ENCODE results near the gene ZSCAN21.
"Not testable (repeated sequence)": the region's sequence is repeated elsewhere in the genome, so short reads cannot be mapped to it uniquely, and the experiment has no call there.

The ZSCAN21 gene

DNA sequence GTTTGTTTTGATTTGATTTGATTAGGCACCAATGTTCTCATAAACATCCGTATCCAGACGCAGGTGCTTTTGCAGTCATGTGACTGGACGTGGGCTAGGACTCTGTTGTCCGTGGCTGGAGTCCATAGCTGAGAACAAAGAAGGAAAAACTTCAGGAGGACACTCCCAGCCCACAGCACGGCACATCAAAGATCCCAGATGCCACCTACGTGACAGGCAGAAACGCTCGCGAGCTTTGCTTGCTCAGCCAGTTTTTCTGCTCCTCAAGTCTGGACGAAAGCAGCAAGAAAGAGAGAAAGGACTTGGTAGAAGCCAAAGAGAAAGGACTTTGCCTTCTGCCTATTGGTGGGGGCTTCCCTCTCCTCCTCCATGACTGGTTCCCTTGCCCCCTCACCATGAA, 41.0 kb upstream of the ZSCAN21 start:
- Histone ChIP-seq H3K9me3 (ENCODE audit: control insufficient read depth, low read length) (no peaks in the 10 kb centered on the region), H3K4me3 (ENCODE audit: low read depth, low read length) (peak overlapping the region; percentile 28), H3K4me1 (no peaks in the 10 kb centered on the region), H3K4me2 (ENCODE audit: low read length) (peak overlapping the region; percentile 58), H3K9ac (no peak overlapping the region), H3K36me3 (ENCODE audit: control insufficient read depth, insufficient read depth, low read length) (no peaks in the 10 kb centered on the region), H3K27me3 (ENCODE audit: control insufficient read depth, insufficient read depth, low read length) (no peaks in the 10 kb centered on the region), H3K79me2 (no peaks in the 10 kb centered on the region), H2AFZ (peak overlapping the region; percentile 54), H3K27ac (no peak overlapping the region)
- TF ChIP-seq, protein P1, sequence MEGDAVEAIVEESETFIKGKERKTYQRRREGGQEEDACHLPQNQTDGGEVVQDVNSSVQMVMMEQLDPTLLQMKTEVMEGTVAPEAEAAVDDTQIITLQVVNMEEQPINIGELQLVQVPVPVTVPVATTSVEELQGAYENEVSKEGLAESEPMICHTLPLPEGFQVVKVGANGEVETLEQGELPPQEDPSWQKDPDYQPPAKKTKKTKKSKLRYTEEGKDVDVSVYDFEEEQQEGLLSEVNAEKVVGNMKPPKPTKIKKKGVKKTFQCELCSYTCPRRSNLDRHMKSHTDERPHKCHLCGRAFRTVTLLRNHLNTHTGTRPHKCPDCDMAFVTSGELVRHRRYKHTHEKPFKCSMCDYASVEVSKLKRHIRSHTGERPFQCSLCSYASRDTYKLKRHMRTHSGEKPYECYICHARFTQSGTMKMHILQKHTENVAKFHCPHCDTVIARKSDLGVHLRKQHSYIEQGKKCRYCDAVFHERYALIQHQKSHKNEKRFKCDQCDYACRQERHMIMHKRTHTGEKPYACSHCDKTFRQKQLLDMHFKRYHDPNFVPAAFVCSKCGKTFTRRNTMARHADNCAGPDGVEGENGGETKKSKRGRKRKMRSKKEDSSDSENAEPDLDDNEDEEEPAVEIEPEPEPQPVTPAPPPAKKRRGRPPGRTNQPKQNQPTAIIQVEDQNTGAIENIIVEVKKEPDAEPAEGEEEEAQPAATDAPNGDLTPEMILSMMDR (IDR thresholded peaks at IDR 0.05): no peak

DNA sequence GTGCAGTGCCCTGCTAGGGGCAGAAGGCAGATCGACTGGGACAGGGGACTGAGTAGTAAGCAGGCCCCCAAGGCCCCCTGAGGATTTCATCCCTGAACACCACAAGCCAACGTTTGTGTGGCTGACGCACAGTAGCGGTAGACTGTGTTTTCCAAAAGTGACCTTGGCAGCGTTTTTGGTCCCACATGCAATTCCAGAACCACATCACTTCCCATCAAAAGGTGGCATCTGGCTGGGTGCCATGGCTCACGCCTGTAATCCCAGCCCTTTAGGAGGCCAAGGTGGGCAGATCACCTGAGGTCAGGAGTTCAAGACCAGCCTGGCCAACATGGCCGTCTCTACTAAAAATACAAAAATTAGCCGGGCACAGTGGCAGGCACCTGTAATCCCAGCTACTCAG, 39.6 kb upstream of the ZSCAN21 start:
- not testable (repeated sequence) for H3K4me1 ChIP-seq; H3K9ac ChIP-seq; H3K36me3 ChIP-seq (ENCODE audit: control insufficient read depth, insufficient read depth, low read length); H3K4me2 ChIP-seq (ENCODE audit: low read length); H3K4me3 ChIP-seq (ENCODE audit: low read depth, low read length); H3K9me3 ChIP-seq (ENCODE audit: control insufficient read depth, low read length); H2AFZ ChIP-seq; H3K27ac ChIP-seq; H3K27me3 ChIP-seq (ENCODE audit: control insufficient read depth, insufficient read depth, low read length); H3K79me2 ChIP-seq

DNA sequence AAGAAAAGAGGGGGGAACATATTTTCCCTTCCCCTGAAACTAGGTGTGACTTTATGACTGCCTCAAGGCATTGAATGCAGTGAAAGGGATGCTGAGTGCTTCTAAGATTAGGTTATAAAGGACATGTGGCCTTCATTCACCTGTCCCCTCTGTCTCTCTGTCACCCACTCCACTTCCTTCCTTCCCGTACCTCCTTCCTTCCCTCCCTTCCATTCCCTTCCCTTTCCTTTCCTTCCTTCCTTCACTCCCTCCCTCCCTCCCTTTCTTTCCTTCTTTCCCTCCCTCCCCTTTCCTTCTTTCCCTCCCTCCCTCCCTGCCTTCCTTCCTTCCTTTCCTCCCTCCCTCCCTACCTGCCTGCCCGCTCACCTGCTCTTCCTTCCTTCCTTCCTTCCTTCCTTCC, 38.7 kb upstream of the ZSCAN21 start:
- peaks cover 6% of the 10 kb centered on the region for H3K4me1 ChIP-seq
- peaks cover 9% of the 10 kb centered on the region for H3K79me2 ChIP-seq
- no peaks in the 10 kb centered on the region for H3K9me3 ChIP-seq (ENCODE audit: control insufficient read depth, low read length)
- TF ChIP-seq, protein P1 (IDR thresholded peaks at IDR 0.05): no peak
- no peak overlapping the region for H3K4me3 ChIP-seq (ENCODE audit: low read depth, low read length)
- H2AFZ ChIP-seq: no peak overlapping the region
- H3K27ac ChIP-seq: no peak overlapping the region
- no peak overlapping the region for H3K4me2 ChIP-seq (ENCODE audit: low read length)
- H3K27me3 ChIP-seq (ENCODE audit: control insufficient read depth, insufficient read depth, low read length): no peaks in the 10 kb centered on the region
- H3K9ac ChIP-seq: no peak overlapping the region
- H3K36me3 ChIP-seq (ENCODE audit: control insufficient read depth, insufficient read depth, low read length): no peaks in the 10 kb centered on the region

DNA sequence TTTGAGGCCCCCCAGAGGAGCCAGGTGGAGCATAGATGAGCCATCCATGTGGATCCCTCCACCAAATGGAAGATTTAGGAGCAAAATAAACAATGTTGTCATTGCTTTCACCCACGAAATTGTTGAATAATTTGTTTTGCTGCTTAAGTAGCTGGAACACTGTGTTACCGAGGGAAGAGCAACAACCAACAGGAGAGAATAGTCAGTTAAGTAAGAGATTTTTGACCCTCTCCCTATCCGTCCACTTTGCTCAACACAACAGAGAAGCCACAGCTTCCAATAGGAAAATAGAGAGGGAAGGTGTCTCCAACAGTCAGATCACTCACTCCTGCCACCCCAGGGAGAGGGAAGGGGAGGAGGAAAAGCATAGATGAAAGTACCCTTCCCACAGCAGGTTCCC, 38.1 kb upstream of the ZSCAN21 start:
- Histone ChIP-seq H3K9ac (no peak overlapping the region), H3K79me2 (peaks cover 15% of the 10 kb centered on the region), H3K36me3 (ENCODE audit: control insufficient read depth, insufficient read depth, low read length) (no peaks in the 10 kb centered on the region), H3K4me2 (ENCODE audit: low read length) (no peak overlapping the region), H3K4me1 (peaks cover 9% of the 10 kb centered on the region), H3K4me3 (ENCODE audit: low read depth, low read length) (no peak overlapping the region), H3K27me3 (ENCODE audit: control insufficient read depth, insufficient read depth, low read length) (no peaks in the 10 kb centered on the region), H2AFZ (no peak overlapping the region), H3K27ac (no peak overlapping the region), H3K9me3 (ENCODE audit: control insufficient read depth, low read length) (no peaks in the 10 kb centered on the region)
- TF ChIP-seq, protein P1 (IDR thresholded peaks at IDR 0.05): no peak

DNA sequence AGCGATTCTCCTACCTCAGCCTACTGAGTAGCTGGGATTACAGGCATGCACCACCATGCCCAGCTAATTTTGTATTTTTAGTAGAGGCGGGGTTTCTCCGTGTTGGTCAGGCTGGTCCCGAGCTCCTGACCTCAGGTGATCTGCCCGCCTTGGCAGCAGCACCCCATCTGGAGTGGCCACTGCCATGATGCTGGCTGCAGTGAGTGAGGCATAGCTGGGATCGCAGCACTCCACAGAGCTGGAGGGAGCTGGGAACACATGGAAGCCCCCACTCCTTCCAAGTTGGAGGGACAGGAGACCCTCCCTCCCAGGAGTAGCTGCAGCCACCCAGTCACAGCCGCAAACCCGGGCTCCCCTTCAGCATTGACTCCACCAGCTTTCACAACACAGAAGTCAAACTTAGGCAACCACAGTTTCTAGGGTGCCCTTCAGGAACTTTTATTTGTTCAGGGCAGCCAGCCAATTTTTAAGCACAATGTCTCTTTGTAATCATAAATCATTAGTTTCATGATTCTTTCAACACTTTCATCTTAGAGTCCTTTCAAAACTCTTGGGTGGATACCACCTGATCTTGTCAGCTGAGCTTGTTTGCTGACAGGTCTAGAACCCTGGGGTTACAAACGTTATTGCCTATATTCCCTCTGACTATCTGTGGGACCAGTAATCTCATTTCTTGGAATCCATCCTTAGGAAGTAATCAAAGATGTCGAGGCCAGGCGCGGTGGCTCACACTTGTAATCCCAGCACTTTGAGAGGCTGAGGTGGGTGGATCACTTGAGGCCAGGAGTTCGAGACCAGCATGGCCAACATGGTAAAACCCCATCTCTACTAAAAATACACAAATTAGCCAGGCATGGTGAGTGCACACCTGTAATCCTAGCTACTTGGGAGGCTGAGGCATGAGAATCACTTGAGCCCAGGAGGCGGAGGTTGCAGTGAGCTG, 36.9 kb upstream of the ZSCAN21 start:
- H3K9ac ChIP-seq; H3K27me3 ChIP-seq (ENCODE audit: control insufficient read depth, insufficient read depth, low read length); H3K36me3 ChIP-seq (ENCODE audit: control insufficient read depth, insufficient read depth, low read length); H3K9me3 ChIP-seq (ENCODE audit: control insufficient read depth, low read length); H3K27ac ChIP-seq; H2AFZ ChIP-seq; H3K4me2 ChIP-seq (ENCODE audit: low read length); H3K4me3 ChIP-seq (ENCODE audit: low read depth, low read length): not testable (repeated sequence)
- H3K4me1 ChIP-seq: peaks cover 19% of the 10 kb centered on the region
- H3K79me2 ChIP-seq: peaks cover 22% of the 10 kb centered on the region

Measured in parathyroid adenoma (tissue), 2 donors.